ENCODE data around the gene REC8. TPM values are rescaled to one million over a fixed set of nuclear protein-coding genes. Genes with fewer than 3 reads are reported as not detected.

The REC8 gene
- total and polyA plus RNA-seq, 2 of the 13 experiments (the other 11 are each of a cell fraction or from before 2014, with no cell fraction given), result 3.4 to 14.7 TPM

DNA sequence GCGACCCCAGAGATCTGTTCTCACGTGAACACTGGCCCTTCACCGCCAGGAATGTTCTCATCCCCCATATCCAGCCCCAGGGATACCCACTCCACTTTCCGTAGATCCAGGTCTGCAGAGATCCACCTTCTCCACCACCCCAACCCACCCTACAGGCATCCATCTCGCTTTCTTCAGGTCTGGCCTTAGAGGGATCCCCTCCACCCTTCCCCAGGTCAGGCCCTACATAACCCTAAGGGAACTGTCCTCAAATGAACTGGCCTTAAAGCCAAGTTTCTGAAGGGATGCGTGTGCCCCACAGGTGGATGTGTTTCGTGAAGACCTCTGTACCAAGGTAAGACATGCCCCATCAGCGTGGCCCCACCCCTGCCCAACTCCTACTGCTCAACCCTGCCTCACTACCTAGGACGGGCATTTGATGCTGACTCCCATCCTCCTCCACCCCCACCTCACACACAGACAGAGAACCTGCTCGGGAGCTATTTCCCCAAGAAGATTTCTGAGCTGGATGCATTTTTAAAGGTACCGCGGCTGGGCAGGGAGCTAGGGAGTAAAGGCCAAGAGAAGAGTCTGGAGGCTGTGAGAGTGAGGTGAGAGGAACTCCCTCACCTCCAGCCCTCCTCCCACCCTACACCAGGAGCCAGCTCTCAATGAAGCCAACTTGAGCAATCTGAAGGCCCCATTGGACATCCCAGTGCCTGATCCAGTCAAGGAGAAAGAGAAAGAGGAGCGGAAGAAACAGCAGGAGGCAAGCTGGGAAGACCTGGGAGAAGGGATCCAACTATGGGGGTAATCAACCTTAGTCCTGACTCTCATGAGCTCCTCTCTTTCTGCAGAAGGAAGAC lies 35.0 kb upstream of the REC8 start (continued):
- TF ChIP-seq, protein P1, sequence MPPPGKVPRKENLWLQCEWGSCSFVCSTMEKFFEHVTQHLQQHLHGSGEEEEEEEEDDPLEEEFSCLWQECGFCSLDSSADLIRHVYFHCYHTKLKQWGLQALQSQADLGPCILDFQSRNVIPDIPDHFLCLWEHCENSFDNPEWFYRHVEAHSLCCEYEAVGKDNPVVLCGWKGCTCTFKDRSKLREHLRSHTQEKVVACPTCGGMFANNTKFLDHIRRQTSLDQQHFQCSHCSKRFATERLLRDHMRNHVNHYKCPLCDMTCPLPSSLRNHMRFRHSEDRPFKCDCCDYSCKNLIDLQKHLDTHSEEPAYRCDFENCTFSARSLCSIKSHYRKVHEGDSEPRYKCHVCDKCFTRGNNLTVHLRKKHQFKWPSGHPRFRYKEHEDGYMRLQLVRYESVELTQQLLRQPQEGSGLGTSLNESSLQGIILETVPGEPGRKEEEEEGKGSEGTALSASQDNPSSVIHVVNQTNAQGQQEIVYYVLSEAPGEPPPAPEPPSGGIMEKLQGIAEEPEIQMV (CRISPR knock-in tag; IDR thresholded peaks at IDR 0.05; ENCODE audit: low read depth), result peak; percentile 50; the same call in 1 of the 2 replicates
- 0 out of 2 replicates have a peak, but pooled peaks have one; percentile 5 for TF ChIP-seq ZNF749 (CRISPR knock-in tag; IDR thresholded peaks at IDR 0.05; ENCODE audit: borderline replicate concordance)
- no peak; the same call in 1 of the 2 replicates for TF ChIP-seq ETV6 (CRISPR knock-in tag; conservative IDR thresholded peaks at IDR 0.05)
- TF ChIP-seq, protein P2, sequence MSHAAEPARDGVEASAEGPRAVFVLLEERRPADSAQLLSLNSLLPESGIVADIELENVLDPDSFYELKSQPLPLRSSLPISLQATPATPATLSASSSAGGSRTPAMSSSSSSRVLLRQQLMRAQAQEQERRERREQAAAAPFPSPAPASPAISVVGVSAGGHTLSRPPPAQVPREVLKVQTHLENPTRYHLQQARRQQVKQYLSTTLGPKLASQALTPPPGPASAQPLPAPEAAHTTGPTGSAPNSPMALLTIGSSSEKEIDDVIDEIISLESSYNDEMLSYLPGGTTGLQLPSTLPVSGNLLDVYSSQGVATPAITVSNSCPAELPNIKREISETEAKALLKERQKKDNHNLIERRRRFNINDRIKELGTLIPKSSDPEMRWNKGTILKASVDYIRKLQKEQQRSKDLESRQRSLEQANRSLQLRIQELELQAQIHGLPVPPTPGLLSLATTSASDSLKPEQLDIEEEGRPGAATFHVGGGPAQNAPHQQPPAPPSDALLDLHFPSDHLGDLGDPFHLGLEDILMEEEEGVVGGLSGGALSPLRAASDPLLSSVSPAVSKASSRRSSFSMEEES (CRISPR knock-in tag; IDR thresholded peaks at IDR 0.05), result no peak
- TF ChIP-seq HOXA5 (CRISPR knock-in tag; IDR thresholded peaks at IDR 0.05), result 0 out of 2 replicates have a peak, but pooled peaks have one; percentile 38
- TF ChIP-seq, protein P3, sequence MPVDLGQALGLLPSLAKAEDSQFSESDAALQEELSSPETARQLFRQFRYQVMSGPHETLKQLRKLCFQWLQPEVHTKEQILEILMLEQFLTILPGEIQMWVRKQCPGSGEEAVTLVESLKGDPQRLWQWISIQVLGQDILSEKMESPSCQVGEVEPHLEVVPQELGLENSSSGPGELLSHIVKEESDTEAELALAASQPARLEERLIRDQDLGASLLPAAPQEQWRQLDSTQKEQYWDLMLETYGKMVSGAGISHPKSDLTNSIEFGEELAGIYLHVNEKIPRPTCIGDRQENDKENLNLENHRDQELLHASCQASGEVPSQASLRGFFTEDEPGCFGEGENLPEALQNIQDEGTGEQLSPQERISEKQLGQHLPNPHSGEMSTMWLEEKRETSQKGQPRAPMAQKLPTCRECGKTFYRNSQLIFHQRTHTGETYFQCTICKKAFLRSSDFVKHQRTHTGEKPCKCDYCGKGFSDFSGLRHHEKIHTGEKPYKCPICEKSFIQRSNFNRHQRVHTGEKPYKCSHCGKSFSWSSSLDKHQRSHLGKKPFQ (CRISPR knock-in tag; IDR thresholded peaks at IDR 0.05; ENCODE audit: insufficient replicate concordance), result no peak
- TF ChIP-seq, protein P4, sequence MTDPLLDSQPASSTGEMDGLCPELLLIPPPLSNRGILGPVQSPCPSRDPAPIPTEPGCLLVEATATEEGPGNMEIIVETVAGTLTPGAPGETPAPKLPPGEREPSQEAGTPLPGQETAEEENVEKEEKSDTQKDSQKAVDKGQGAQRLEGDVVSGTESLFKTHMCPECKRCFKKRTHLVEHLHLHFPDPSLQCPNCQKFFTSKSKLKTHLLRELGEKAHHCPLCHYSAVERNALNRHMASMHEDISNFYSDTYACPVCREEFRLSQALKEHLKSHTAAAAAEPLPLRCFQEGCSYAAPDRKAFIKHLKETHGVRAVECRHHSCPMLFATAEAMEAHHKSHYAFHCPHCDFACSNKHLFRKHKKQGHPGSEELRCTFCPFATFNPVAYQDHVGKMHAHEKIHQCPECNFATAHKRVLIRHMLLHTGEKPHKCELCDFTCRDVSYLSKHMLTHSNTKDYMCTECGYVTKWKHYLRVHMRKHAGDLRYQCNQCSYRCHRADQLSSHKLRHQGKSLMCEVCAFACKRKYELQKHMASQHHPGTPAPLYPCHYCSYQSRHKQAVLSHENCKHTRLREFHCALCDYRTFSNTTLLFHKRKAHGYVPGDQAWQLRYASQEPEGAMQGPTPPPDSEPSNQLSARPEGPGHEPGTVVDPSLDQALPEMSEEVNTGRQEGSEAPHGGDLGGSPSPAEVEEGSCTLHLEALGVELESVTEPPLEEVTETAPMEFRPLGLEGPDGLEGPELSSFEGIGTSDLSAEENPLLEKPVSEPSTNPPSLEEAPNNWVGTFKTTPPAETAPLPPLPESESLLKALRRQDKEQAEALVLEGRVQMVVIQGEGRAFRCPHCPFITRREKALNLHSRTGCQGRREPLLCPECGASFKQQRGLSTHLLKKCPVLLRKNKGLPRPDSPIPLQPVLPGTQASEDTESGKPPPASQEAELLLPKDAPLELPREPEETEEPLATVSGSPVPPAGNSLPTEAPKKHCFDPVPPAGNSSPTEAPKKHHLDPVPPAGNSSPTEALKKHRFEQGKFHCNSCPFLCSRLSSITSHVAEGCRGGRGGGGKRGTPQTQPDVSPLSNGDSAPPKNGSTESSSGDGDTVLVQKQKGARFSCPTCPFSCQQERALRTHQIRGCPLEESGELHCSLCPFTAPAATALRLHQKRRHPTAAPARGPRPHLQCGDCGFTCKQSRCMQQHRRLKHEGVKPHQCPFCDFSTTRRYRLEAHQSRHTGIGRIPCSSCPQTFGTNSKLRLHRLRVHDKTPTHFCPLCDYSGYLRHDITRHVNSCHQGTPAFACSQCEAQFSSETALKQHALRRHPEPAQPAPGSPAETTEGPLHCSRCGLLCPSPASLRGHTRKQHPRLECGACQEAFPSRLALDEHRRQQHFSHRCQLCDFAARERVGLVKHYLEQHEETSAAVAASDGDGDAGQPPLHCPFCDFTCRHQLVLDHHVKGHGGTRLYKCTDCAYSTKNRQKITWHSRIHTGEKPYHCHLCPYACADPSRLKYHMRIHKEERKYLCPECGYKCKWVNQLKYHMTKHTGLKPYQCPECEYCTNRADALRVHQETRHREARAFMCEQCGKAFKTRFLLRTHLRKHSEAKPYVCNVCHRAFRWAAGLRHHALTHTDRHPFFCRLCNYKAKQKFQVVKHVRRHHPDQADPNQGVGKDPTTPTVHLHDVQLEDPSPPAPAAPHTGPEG (CRISPR knock-in tag; IDR thresholded peaks at IDR 0.05), result no peak
- TF ChIP-seq TBX3 (IDR thresholded peaks at IDR 0.05; ENCODE audit: borderline replicate concordance), result no peak
- no peak for TF ChIP-seq PTBP1 (IDR thresholded peaks at IDR 0.05; ENCODE audit: low read depth, low read length, poor library complexity, severe bottlenecking)
- TF ChIP-seq DMAP1 (CRISPR knock-in tag; IDR thresholded peaks at IDR 0.05), result no peak
- TF ChIP-seq, protein P5, sequence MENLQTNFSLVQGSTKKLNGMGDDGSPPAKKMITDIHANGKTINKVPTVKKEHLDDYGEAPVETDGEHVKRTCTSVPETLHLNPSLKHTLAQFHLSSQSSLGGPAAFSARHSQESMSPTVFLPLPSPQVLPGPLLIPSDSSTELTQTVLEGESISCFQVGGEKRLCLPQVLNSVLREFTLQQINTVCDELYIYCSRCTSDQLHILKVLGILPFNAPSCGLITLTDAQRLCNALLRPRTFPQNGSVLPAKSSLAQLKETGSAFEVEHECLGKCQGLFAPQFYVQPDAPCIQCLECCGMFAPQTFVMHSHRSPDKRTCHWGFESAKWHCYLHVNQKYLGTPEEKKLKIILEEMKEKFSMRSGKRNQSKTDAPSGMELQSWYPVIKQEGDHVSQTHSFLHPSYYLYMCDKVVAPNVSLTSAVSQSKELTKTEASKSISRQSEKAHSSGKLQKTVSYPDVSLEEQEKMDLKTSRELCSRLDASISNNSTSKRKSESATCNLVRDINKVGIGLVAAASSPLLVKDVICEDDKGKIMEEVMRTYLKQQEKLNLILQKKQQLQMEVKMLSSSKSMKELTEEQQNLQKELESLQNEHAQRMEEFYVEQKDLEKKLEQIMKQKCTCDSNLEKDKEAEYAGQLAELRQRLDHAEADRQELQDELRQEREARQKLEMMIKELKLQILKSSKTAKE (CRISPR knock-in tag; IDR thresholded peaks at IDR 0.05; ENCODE audit: borderline replicate concordance), result no peak
- no peak; the same call in 1 of the 2 replicates for TF ChIP-seq ZBTB7A (CRISPR knock-in tag; IDR thresholded peaks at IDR 0.05)
- peak; percentile 70; the same call in 1 of the 2 replicates for TF ChIP-seq SAFB2 (CRISPR knock-in tag; IDR thresholded peaks at IDR 0.05; ENCODE audit: borderline replicate concordance, low read depth)
- peak; percentile 38; the same call in 1 of the 2 replicates for TF ChIP-seq DPF2 (CRISPR knock-in tag; IDR thresholded peaks at IDR 0.05; ENCODE audit: borderline replicate concordance, low read depth)

All from HepG2 (cell line).